Transverse colon (tissue), 4 donors: ENCODE measurements around the gene AOPEP. TPM values are rescaled to one million over a fixed set of nuclear protein-coding genes. Genes with fewer than 3 reads are reported as not detected.
A peak's percentile ranks its signal among the peaks of the same experiment; 100 is the strongest.

Source experiments
- DNase-seq: peaks from one replicate; pipeline ENCODE4 v3.0.0-alpha.2; 2019
- H3K27ac ChIP-seq, 4 donors: fragments of 200-600 bp; sonication (generic); 2 replicates each; pipeline ENCODE4 v1.5.1; 2016 to 2018; ENCODE audit warnings: inconsistent platforms in 4 of 4
- H3K27me3 ChIP-seq: fragments of 200-600 bp; sonication (generic); 2 replicates; pipeline ENCODE4 v1.5.1; 2017; ENCODE audit warnings: inconsistent platforms
- H3K36me3 ChIP-seq, 4 donors: fragments of 200-600 bp; sonication (generic); 2 replicates each; pipeline ENCODE4 v1.5.1; 2017 to 2019; ENCODE audit warnings: inconsistent platforms in 4 of 4
- H3K4me1 ChIP-seq, 4 donors: fragments of 200-600 bp; sonication (generic); 2 replicates each; pipeline ENCODE4 v1.5.1; 2017 to 2020; ENCODE audit warnings: inconsistent platforms in 4 of 4
- H3K4me3 ChIP-seq, 4 donors: fragments of 200-600 bp; sonication (generic); 1 replicate in 1 of 4; 2 replicates in 3 of 4; pipeline versions ENCODE4 v1.5.1 to v1.6.1; 2017 to 2019; ENCODE audit warnings: inconsistent platforms in 4 of 4
- H3K9me3 ChIP-seq, 2 donors: fragments of 200-600 bp; sonication (generic); 2 replicates each; pipeline ENCODE4 v1.5.1; 2017 to 2019; ENCODE audit warnings: inconsistent platforms in 2 of 2
- EP300 ChIP-seq: sonication (generic); formaldehyde crosslinking; IDR thresholded peaks from one replicate; pipeline ENCODE4 v1.6.1; 2017; ENCODE audit warnings: antibody characterized with exemption, low read depth
- POLR2A ChIP-seq: fragments of 450-650 bp; IDR thresholded peaks from one replicate; pipeline ENCODE4 v1.6.1; 2016; ENCODE audit warnings: antibody characterized with exemption, mild to moderate bottlenecking, moderate library complexity
- POLR2AphosphoS5 ChIP-seq, 3 donors: sonication (generic); formaldehyde crosslinking; IDR thresholded peaks; one replicate each; pipeline ENCODE4 v1.6.1; 2016; ENCODE audit warnings: antibody characterized with exemption in 3 of 3
- WGBS, 2 donors: methylation state at CpG; one replicate each; pipeline ENCODE4 v1.1.5; 2018; ENCODE audit warnings: low coverage in 1 of 2; 5-methylcytosine and 5-hydroxymethylcytosine counted together
- in situ Hi-C, 4 donors: fragments of 200-750 bp; cut with MboI; loops; one replicate each; pipeline versions ENCODE4 v1.15.0 to v1.15.1; 2017; ENCODE audit warnings: low sequenced_read_pairs in 3 of 4, low pct_ligation_motif_present in 1 of 4, low pct_unique_long_range_greater_than_20kb in 1 of 4
- intact Hi-C: fragments of 100-400 bp; cut with DNase I; formaldehyde crosslinking; loops from one replicate; pipeline ENCODE4 v1.15.1; 2023; ENCODE audit warnings: low total_unique reads
- total RNA-seq, 4 donors: library from RNA; depleted of rRNA; stranded (reverse); fragments of >200 nt; gene quantifications; one replicate each; pipeline ENCODE4 v1.1.0, GENCODE V29; 2016
- TF ChIP-seq, protein P1 (sequence below), 5 experiments: fragments of 200-600 bp in 3 of 5; fragments of 450-650 bp in 2 of 5; sonication (generic) in 3 of 5; IDR thresholded peaks; 1 replicate in 2 of 5; 2 replicates in 3 of 5; pipeline ENCODE4 v1.5.1; 2016 to 2017; ENCODE audit warnings: antibody characterized with exemption in 5 of 5, inconsistent platforms in 3 of 5, mild to moderate bottlenecking in 2 of 5, moderate library complexity in 1 of 5

The AOPEP gene
- total RNA-seq, 4 donors from 2014 or later, result 53.0 to 129 (median 92.7) TPM

DNA sequence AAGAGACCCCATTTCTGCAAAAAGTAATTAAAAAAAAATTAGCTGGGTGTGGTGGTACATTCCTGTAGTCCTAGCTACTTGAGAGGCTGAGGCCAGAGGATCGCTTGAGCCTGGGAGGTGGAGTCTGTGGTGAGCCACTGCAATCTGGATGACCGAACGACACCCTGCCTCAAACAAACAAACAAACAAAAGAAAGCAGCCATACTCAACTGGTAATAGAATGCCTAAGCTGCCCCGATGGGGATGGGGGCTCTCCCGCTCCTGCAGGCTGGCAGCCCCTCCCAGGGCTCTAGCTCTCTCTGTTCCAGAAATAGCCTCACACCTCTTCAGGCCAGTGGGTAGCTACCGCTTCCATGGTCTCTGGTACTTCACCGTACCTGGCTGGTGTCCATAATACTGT is 349.2 kb downstream of the AOPEP start:
- intact Hi-C loops, result loop anchor here (10.0 kb wide), 1 partner anchor 51 kb away; no protein-coding TSS in a partner anchor
- peak overlapping the region; percentile 7 to 75 (median 43) for H3K27ac ChIP-seq
- no peaks in the 10 kb centered on the region for H3K9me3 ChIP-seq
- peaks cover 0 to under 1% (median 0%) of the 10 kb centered on the region in 4 donors for H3K36me3 ChIP-seq
- 73 to 91% methylated on average over 6 to 7 of the region's 7 CpGs for WGBS, 2 donors
- H3K4me3 ChIP-seq, result no peak overlapping the region
- no peaks in the 10 kb centered on the region for H3K27me3 ChIP-seq
- DNase-seq, result no peak
- TF ChIP-seq POLR2A, result no peak
- TF ChIP-seq, protein P1, sequence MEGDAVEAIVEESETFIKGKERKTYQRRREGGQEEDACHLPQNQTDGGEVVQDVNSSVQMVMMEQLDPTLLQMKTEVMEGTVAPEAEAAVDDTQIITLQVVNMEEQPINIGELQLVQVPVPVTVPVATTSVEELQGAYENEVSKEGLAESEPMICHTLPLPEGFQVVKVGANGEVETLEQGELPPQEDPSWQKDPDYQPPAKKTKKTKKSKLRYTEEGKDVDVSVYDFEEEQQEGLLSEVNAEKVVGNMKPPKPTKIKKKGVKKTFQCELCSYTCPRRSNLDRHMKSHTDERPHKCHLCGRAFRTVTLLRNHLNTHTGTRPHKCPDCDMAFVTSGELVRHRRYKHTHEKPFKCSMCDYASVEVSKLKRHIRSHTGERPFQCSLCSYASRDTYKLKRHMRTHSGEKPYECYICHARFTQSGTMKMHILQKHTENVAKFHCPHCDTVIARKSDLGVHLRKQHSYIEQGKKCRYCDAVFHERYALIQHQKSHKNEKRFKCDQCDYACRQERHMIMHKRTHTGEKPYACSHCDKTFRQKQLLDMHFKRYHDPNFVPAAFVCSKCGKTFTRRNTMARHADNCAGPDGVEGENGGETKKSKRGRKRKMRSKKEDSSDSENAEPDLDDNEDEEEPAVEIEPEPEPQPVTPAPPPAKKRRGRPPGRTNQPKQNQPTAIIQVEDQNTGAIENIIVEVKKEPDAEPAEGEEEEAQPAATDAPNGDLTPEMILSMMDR (IDR thresholded peaks at IDR 0.05), result no peak
- TF ChIP-seq EP300, result no peak
- TF ChIP-seq POLR2AphosphoS5 (IDR thresholded peaks at IDR 0.05), result no peak
- in situ Hi-C loops, result no loop called here
- peaks cover 35 to 78% (median 70%) of the 10 kb centered on the region in 4 donors for H3K4me1 ChIP-seq

GRCh38 chr9:95076696-95077052 is 350.2 kb downstream of the AOPEP start:
- WGBS, 2 donors, result 56 to 60% methylated on average over 1 of the region's 1 CpG
- Histone ChIP-seq H3K36me3 (peaks cover 0 to 9% (median 0%) of the 10 kb centered on the region in 4 donors), H3K27ac (peak overlapping the region; percentile 66 to 75 (median 70)), H3K4me1 (peaks cover 27 to 74% (median 66%) of the 10 kb centered on the region in 4 donors), H3K4me3 (no peak overlapping the region), H3K9me3 (no peaks in the 10 kb centered on the region), H3K27me3 (no peaks in the 10 kb centered on the region)
- intact Hi-C loops, result loop anchor here (10.0 kb wide), 1 partner anchor 52 kb away; no protein-coding TSS in a partner anchor
- DNase-seq, result no peak
- in situ Hi-C loops, result no loop called here
- TF ChIP-seq EP300, result no peak
- no peak for TF ChIP-seq POLR2A
- no peak for TF ChIP-seq POLR2AphosphoS5 (IDR thresholded peaks at IDR 0.05)

DNA sequence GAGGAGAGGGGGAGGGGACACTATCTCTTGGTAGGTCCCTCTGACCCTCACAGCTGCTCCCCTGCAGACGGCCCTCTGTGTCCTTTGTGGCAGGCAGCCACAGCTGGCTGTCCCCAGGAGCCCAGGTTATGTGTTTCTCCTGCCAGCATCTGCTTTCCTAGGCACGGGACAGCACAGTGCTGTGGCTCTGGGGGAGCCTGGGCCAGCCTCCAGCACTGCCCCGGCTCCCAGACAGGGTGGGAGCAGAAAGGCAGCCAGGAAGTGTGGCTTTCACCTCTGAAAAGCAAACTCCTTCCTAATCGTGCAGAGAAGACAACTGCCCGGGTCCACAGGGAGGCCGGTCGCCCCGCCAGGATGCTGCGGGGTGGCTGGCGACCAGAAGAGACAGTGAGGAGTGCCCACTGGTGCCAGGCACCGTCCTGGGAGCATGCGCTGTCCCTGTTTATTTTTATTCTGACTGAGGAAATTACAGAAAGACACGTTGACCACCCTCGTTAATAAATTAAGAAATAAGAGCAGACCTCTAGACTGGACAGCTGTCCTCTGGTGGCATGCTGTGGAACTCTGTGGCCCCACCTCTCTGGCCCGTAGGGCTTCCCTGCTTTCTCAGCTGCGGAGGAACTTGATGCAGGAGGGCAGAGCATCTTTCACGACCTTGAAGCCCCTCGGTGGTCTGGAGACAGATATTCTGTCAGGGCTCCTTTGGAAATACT is 350.7 kb downstream of the AOPEP start:
- H3K27ac ChIP-seq, result peak overlapping the region; percentile 66 to 75 (median 70)
- DNase-seq, result no peak

GRCh38 chr9:95077766-95078370 is 351.4 kb downstream of the AOPEP start:
- no peak for TF ChIP-seq EP300
- TF ChIP-seq, protein P1 (IDR thresholded peaks at IDR 0.05), result no peak
- TF ChIP-seq POLR2AphosphoS5 (IDR thresholded peaks at IDR 0.05), result no peak
- no peak for TF ChIP-seq POLR2A
- H3K27ac ChIP-seq, result peak overlapping the region; percentile 66 to 75 (median 70)
- H3K4me1 ChIP-seq, result peaks cover 27 to 76% (median 61%) of the 10 kb centered on the region in 4 donors
- peaks cover 0 to 15% (median 0%) of the 10 kb centered on the region in 4 donors for H3K36me3 ChIP-seq
- no peaks in the 10 kb centered on the region for H3K27me3 ChIP-seq
- no peaks in the 10 kb centered on the region for H3K9me3 ChIP-seq
- no peak for DNase-seq
- in situ Hi-C loops (no loop called here), intact Hi-C loops (loop anchor here (10.0 kb wide), 1 partner anchor 53 kb away; no protein-coding TSS in a partner anchor)
- 60 to 80% methylated on average over 8 to 17 of the region's 17 CpGs for WGBS, 2 donors
- no peak overlapping the region for H3K4me3 ChIP-seq

More for the DNA sequence above, 350.7 kb downstream of the AOPEP start:
- in situ Hi-C loops, result no loop called here
- Histone ChIP-seq H3K36me3 (peaks cover 0 to 14% (median 0%) of the 10 kb centered on the region in 4 donors), H3K4me3 (no peak overlapping the region), H3K27me3 (no peaks in the 10 kb centered on the region), H3K4me1 (peaks cover 27 to 77% (median 65%) of the 10 kb centered on the region in 4 donors), H3K9me3 (no peaks in the 10 kb centered on the region)
- TF ChIP-seq, protein P1 (IDR thresholded peaks at IDR 0.05), result no peak
- TF ChIP-seq POLR2A, result no peak
- no peak for TF ChIP-seq EP300
- TF ChIP-seq POLR2AphosphoS5 (IDR thresholded peaks at IDR 0.05), result no peak
- 65 to 73% methylated on average over 2 to 17 of the region's 18 CpGs for WGBS, 2 donors
- intact Hi-C loops, result loop anchor here (10.0 kb wide), 1 partner anchor 52 kb away; no protein-coding TSS in a partner anchor
